K562 (cell line): Measurements from ENCODE around the gene ZSWIM1. TPM values are rescaled to one million over a fixed set of nuclear protein-coding genes. Genes with fewer than 3 reads are reported as not detected.

Experiments
- ARID2 ChIP-seq: fragments of 450-650 bp; IDR thresholded peaks from 2 replicates; pipeline ENCODE4 v1.6.1; 2017; ENCODE audit warnings: antibody characterized with exemption, mild to moderate bottlenecking
- ATF6 ChIP-seq: sonication (generic); formaldehyde crosslinking; IDR thresholded peaks from 2 replicates; pipeline ENCODE4 v1.4.0; 2020; ENCODE audit warnings: mild to moderate bottlenecking, missing genetic modification reagents
- E2F3 ChIP-seq: fragments of 250-450 bp; sonication (Bioruptor Pico); IDR thresholded peaks from 2 replicates; pipeline ENCODE4 v1.4.0; 2020; ENCODE audit warnings: mild to moderate bottlenecking
- ETV1 ChIP-seq: fragments of 450-650 bp; conservative IDR thresholded peaks from 2 replicates; pipeline ENCODE4 v1.6.1; 2016; ENCODE audit warnings: missing genetic modification characterization, control low read depth, low read depth, missing compliant biosample characterization
- HNRNPH1 ChIP-seq: fragments of 200-400 bp; formaldehyde crosslinking; optimal IDR thresholded peaks from 2 replicates; pipeline ENCODE3; 2017; ENCODE audit warnings: low read depth, mild to moderate bottlenecking, low read length, moderate library complexity
- IFI16 ChIP-seq: fragments of 250-450 bp; sonication (Bioruptor Pico); IDR thresholded peaks from 2 replicates; pipeline ENCODE4 v2.1.2; 2022; ENCODE audit warnings: mild to moderate bottlenecking, inconsistent platforms
- JUN ChIP-seq, 2 experiments: sonication (generic) in 1 of 2; formaldehyde crosslinking in 1 of 2; IDR thresholded peaks; 2 replicates each; pipeline versions ENCODE4 v1.6.1 to v1.8.0; 2012 to 2022; ENCODE audit warnings: borderline replicate concordance in 2 of 2, mild to moderate bottlenecking in 2 of 2, improper control_type of control experiment in 1 of 2, low read depth in 1 of 2, low read length in 1 of 2, missing genetic modification reagents in 1 of 2
- MCM2 ChIP-seq: fragments of 450-650 bp; IDR thresholded peaks from 2 replicates; pipeline ENCODE4 v1.6.1; 2017; ENCODE audit warnings: low read depth, mild to moderate bottlenecking
- NELFE ChIP-seq: IDR thresholded peaks from 2 replicates; pipeline ENCODE4 v1.6.1; 2011; ENCODE audit warnings: mild to moderate bottlenecking; ENCODE audit not compliant: insufficient read depth, insufficient read length
- NR1H2 ChIP-seq: sonication (generic); formaldehyde crosslinking; IDR thresholded peaks from 2 replicates; pipeline ENCODE4 v1.4.0; 2020; ENCODE audit warnings: mild to moderate bottlenecking, missing genetic modification reagents
- PML ChIP-seq: IDR thresholded peaks from 2 replicates; pipeline ENCODE4 v1.6.1; 2012; ENCODE audit warnings: low read length, inconsistent platforms
- POLR2AphosphoS5 ChIP-seq: IDR thresholded peaks from 2 replicates; pipeline ENCODE4 v1.6.1; 2011; ENCODE audit warnings: mild to moderate bottlenecking, low read depth, low read length, moderate library complexity; ENCODE audit not compliant: control insufficient read depth, insufficient read depth
- SFPQ ChIP-seq: fragments of 200-400 bp; formaldehyde crosslinking; IDR thresholded peaks from 2 replicates; pipeline ENCODE4 v1.6.1; 2017; ENCODE audit warnings: mild to moderate bottlenecking, low read depth, low read length, moderate library complexity
- SMAD1 ChIP-seq: fragments of 150-350 bp; IDR thresholded peaks from 2 replicates; pipeline ENCODE4 v1.6.1; 2014; ENCODE audit warnings: low read length, low read depth; ENCODE audit not compliant: partially characterized antibody
- SRSF7 ChIP-seq: fragments of 200-400 bp; formaldehyde crosslinking; optimal IDR thresholded peaks from 2 replicates; pipeline ENCODE3; 2017; ENCODE audit warnings: mild to moderate bottlenecking, low read depth, low read length
- TBP ChIP-seq: optimal IDR thresholded peaks from 2 replicates; pipeline ENCODE3; 2011; ENCODE audit warnings: low read depth, low read length, improper control_type of control experiment
- ZNF239 ChIP-seq: fragments of 250-450 bp; sonication (Bioruptor Pico); IDR thresholded peaks from 2 replicates; pipeline ENCODE4 v1.4.0; 2020; ENCODE audit warnings: mild to moderate bottlenecking
- ZNF584 ChIP-seq: fragments of 200-800 bp; sonication (Bioruptor generic); IDR thresholded peaks from 2 replicates; pipeline ENCODE4 v1.6.1; 2016; ENCODE audit warnings: low read depth, mild to moderate bottlenecking, missing genetic modification characterization, missing compliant biosample characterization
- ZNF707 ChIP-seq: fragments of 250-450 bp; sonication (Bioruptor Pico); conservative IDR thresholded peaks from 2 replicates; pipeline ENCODE4 v1.8.0; 2022; ENCODE audit warnings: inconsistent platforms, mild to moderate bottlenecking, moderate library complexity
- polyA plus RNA-seq, 8 experiments: library from polyadenylated mRNA; depleted of rRNA in 4 of 8; stranded (reverse) in 5 of 8; unstranded in 3 of 8; fragments of >200 nt; fragmentation: Nextera tagmentation in 2 of 8; fragmentation: Illumina TruSeq in 1 of 8; extraction: Ambion mirVana in 2 of 8; extraction: Trizol in 1 of 8; gene quantifications; 2 replicates each; pipeline versions ENCODE4 v1.2.1 to v1.2.3, GENCODE V29; 2011 to 2014; ENCODE audit warnings: inconsistent platforms in 1 of 8, missing spikeins in 1 of 8
- total RNA-seq, 7 experiments: library from RNA; depleted of rRNA in 6 of 7; stranded (reverse); fragments of >200 nt in 6 of 7; fragmentation: Illumina TruSeq in 2 of 7; extraction: Trizol in 2 of 7; gene quantifications; 2 replicates each; pipeline versions ENCODE4 v1.2.1 to v1.2.3, GENCODE V29; 2011 to 2021; ENCODE audit warnings: low replicate concordance in 1 of 7
- TF ChIP-seq, protein P1 (sequence below): fragments of 250-450 bp; sonication (Bioruptor Pico); IDR thresholded peaks from 2 replicates; pipeline ENCODE4 v1.4.0; 2020; ENCODE audit warnings: mild to moderate bottlenecking
- TF ChIP-seq, protein P2 (sequence below): fragments of 250-450 bp; sonication (Bioruptor Pico); IDR thresholded peaks from 2 replicates; pipeline ENCODE4 v1.8.0; 2021; ENCODE audit warnings: borderline replicate concordance, mild to moderate bottlenecking, moderate library complexity; ENCODE audit not compliant: poor library complexity, severe bottlenecking

The ZSWIM1 gene
- total and polyA plus RNA-seq, 9 of the 15 experiments (the other 6 are each of a cell fraction or from before 2014, with no cell fraction given) = 2.5 to 15.6 (median 9.5) TPM

DNA sequence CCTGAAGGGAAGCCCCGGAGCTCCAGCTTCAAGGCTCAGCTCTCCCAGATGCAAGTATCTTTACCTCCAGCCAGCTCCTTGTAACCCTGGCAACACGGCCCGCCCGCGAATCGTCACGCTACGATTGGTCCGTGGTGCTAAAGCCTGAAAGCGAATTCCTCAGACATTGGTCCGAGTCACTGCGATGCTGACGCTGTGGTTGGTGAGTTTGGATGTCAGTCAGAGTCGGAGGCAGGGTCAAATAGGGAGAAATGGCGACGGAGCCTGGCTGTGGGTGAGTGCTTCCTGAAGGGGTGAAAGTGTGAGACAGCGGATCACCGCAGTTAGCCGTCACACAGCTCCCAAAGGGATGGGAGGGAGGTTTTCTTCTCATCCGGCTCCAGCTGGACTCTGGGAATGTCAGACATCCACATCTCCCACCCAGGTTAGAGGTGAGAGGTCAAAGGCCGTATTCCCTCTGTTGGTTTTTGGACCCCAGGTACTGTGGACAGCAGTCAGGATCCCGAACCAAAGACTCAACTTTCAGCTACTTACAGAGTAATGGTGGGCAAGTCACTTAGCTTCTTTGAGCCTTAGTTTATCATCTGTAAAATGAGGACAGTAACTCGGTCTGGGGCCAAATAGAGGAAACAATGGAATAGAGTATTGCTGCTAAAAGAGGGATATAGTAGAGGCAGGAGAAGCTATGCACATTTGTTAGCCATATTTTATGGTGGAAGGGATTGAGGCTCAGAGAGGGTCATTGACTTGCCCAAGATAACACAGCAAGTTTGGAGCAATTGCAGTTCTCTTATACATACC, at the start of gene ZSWIM1 (continued):
- no peak for TF ChIP-seq ATF6 (CRISPR knock-in tag)
- peak; percentile 97 for TF ChIP-seq TBP
- TF ChIP-seq NR1H2 = no peak
- TF ChIP-seq E2F3 (CRISPR knock-in tag) = no peak
- no peak for TF ChIP-seq MCM2
- peak; percentile 85 for TF ChIP-seq POLR2AphosphoS5
- TF ChIP-seq JUN (IDR thresholded peaks at IDR 0.05; ENCODE audit: borderline replicate concordance, low read depth, low read length) = no peak
- no peak for TF ChIP-seq JUN (CRISPR knock-in tag; IDR thresholded peaks at IDR 0.05; ENCODE audit: borderline replicate concordance)
- no peak for TF ChIP-seq IFI16 (CRISPR knock-in tag)
- peak; percentile 85 for TF ChIP-seq PML
- TF ChIP-seq SFPQ = no peak
- no peak for TF ChIP-seq ZNF707
- peak; percentile 34 for TF ChIP-seq ETV1
- TF ChIP-seq, protein P1, sequence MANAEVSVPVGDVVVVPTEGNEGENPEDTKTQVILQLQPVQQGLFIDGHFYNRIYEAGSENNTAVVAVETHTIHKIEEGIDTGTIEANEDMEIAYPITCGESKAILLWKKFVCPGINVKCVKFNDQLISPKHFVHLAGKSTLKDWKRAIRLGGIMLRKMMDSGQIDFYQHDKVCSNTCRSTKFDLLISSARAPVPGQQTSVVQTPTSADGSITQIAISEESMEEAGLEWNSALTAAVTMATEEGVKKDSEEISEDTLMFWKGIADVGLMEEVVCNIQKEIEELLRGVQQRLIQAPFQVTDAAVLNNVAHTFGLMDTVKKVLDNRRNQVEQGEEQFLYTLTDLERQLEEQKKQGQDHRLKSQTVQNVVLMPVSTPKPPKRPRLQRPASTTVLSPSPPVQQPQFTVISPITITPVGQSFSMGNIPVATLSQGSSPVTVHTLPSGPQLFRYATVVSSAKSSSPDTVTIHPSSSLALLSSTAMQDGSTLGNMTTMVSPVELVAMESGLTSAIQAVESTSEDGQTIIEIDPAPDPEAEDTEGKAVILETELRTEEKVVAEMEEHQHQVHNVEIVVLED (CRISPR knock-in tag) = no peak
- TF ChIP-seq ZNF239 (CRISPR knock-in tag) = no peak
- no peak for TF ChIP-seq SRSF7
- TF ChIP-seq ZNF584 (CRISPR knock-in tag) = no peak
- no peak for TF ChIP-seq HNRNPH1
- TF ChIP-seq ARID2 = no peak
- TF ChIP-seq, protein P2, sequence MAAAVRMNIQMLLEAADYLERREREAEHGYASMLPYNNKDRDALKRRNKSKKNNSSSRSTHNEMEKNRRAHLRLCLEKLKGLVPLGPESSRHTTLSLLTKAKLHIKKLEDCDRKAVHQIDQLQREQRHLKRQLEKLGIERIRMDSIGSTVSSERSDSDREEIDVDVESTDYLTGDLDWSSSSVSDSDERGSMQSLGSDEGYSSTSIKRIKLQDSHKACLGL (CRISPR knock-in tag) = no peak
- TF ChIP-seq SMAD1 = no peak
- TF ChIP-seq NELFE = no peak
